Stomach (tissue), 9 donors: ENCODE measurements around the gene RHPN2. TPM values are rescaled to one million over a fixed set of nuclear protein-coding genes. Genes with fewer than 3 reads are reported as not detected.
"Not testable (repeated sequence)": the region's sequence is repeated elsewhere in the genome, so short reads cannot be mapped to it uniquely, and the experiment has no call there.

Experiments used
- DNase-seq, 2 donors: peaks; one replicate each; pipeline versions ENCODE4 v3.0.0 to v3.0.0-alpha.2; 2013 to 2019
- H3K27ac ChIP-seq, 5 donors: fragments of 200-600 bp in 4 of 5; sonication (generic) in 4 of 5; one replicate each; pipeline ENCODE4 v1.5.1; 2013 to 2019; ENCODE audit warnings: mild to moderate bottlenecking in 1 of 5, moderate library complexity in 1 of 5
- H3K27me3 ChIP-seq, 3 donors: fragments of 200-600 bp; sonication (generic); one replicate each; pipeline ENCODE4 v1.5.1; 2017 to 2019; ENCODE audit warnings: mixed run types in 1 of 3
- H3K36me3 ChIP-seq, 4 donors: fragments of 200-600 bp; sonication (generic); 1 replicate in 3 of 4; 2 replicates in 1 of 4; pipeline ENCODE4 v1.5.1; 2016 to 2019
- H3K4me1 ChIP-seq, 4 donors: fragments of 200-600 bp; sonication (generic); one replicate each; pipeline ENCODE4 v1.5.1; 2016 to 2019
- H3K4me3 ChIP-seq, 4 donors: fragments of 200-600 bp; sonication (generic) in 3 of 4; one replicate each; pipeline ENCODE4 v1.5.1; 2016 to 2019; ENCODE audit warnings: mild to moderate bottlenecking in 1 of 4
- H3K9me3 ChIP-seq, 4 donors: fragments of 200-600 bp; sonication (generic); one replicate each; pipeline ENCODE4 v1.5.1; 2016 to 2019
- CTCF ChIP-seq, 7 experiments: fragments of 450-650 bp in 4 of 7; fragments of 200-600 bp in 3 of 7; sonication (generic) in 3 of 7; IDR thresholded peaks; one replicate each; pipeline ENCODE4 v1.5.1; 2016 to 2019; ENCODE audit warnings: antibody characterized with exemption in 7 of 7, control low read depth in 2 of 7, mild to moderate bottlenecking in 1 of 7
- EP300 ChIP-seq: sonication (generic); formaldehyde crosslinking; IDR thresholded peaks from one replicate; pipeline ENCODE4 v1.6.1; 2017; ENCODE audit warnings: antibody characterized with exemption
- POLR2A ChIP-seq, 4 donors: fragments of 450-650 bp; IDR thresholded peaks; one replicate each; pipeline ENCODE4 v1.6.1; 2016; ENCODE audit warnings: antibody characterized with exemption in 4 of 4, control low read depth in 2 of 4, mild to moderate bottlenecking in 1 of 4, moderate library complexity in 1 of 4
- POLR2AphosphoS5 ChIP-seq, 3 donors: sonication (generic); formaldehyde crosslinking; IDR thresholded peaks; one replicate each; pipeline ENCODE4 v1.6.1; 2016; ENCODE audit warnings: antibody characterized with exemption in 3 of 3
- WGBS, 5 donors: extraction: QIAGEN DNeasy Blood & Tissue Kit in 3 of 5; methylation state at CpG; one replicate each; pipeline versions ENCODE4 v1.1.5 to v1.1.7; 2013 to 2018; 5-methylcytosine and 5-hydroxymethylcytosine counted together
- intact Hi-C: fragments of 100-400 bp; cut with DNase I; formaldehyde crosslinking; loops from one replicate; pipeline ENCODE4 v1.15.1; 2023; ENCODE audit warnings: low total_unique reads
- polyA plus RNA-seq, 3 donors: library from polyadenylated mRNA; stranded (reverse); fragments of 200-250 nt; gene quantifications; one replicate each; pipeline ENCODE4 v1.2.3, GENCODE V29; 2013
- total RNA-seq, 5 donors: library from RNA; depleted of rRNA; stranded (reverse); fragments of >200 nt; gene quantifications; one replicate each; pipeline versions ENCODE4 v1.1.0 to v1.2.3, GENCODE V29; 2014 to 2016
- donor health status: healthy with polysubstance abuse.
- donor health status: Bipolar disorder and iron deficiency.
- donor health status: healthy.

RHPN2 gene
- total and polyA plus RNA-seq, 8 donors: 2.4 to 73.5 (median 36.0) TPM

- DNase-seq: no peak
- WGBS, 5 donors: 95 to 97% (median 95%) methylated on average over 3 of the region's 3 CpGs
- Histone ChIP-seq H3K4me1 (peaks cover 24 to 64% (median 41%) of the 10 kb centered on the region in 4 donors), H3K4me3 (no peak overlapping the region), H3K27ac (peak overlapping the region; percentile 76 to 85 (median 80)), H3K36me3 (no peaks in the 10 kb centered on the region), H3K9me3 (no peaks in the 10 kb centered on the region), H3K27me3 (no peaks in the 10 kb centered on the region)
- TF ChIP-seq EP300 (no peak), POLR2A (IDR thresholded peaks at IDR 0.05) (no peak), CTCF (IDR thresholded peaks at IDR 0.05) (no peak)
- intact Hi-C loops: no loop called here
Observed at GRCh38 chr19:33050110-33050509, 14.6 kb downstream of the RHPN2 start.

- no peaks in the 10 kb centered on the region for H3K9me3 ChIP-seq
- peak; percentile 57 to 82 for DNase-seq
- peaks cover 24 to 54% (median 39%) of the 10 kb centered on the region in 4 donors for H3K4me1 ChIP-seq
- no peaks in the 10 kb centered on the region for H3K27me3 ChIP-seq
- TF ChIP-seq EP300: no peak
- TF ChIP-seq POLR2A (IDR thresholded peaks at IDR 0.05): no peak
- TF ChIP-seq POLR2AphosphoS5 (IDR thresholded peaks at IDR 0.05): peak in 2 of 3 donors; percentile 73 to 80
- no peak for TF ChIP-seq CTCF (IDR thresholded peaks at IDR 0.05)
- peak overlapping the region; percentile 76 to 85 (median 80) for H3K27ac ChIP-seq
- H3K4me3 ChIP-seq: no peak overlapping the region
- intact Hi-C loops: no loop called here
- WGBS, 5 donors: 21 to 44% (median 35%) methylated on average over 15 of the region's 15 CpGs
- H3K36me3 ChIP-seq: peaks cover 0 to 2% (median under 1%) of the 10 kb centered on the region in 4 donors
Observed at GRCh38 chr19:33048806-33049676, 15.6 kb downstream of the RHPN2 start.

- Histone ChIP-seq H3K4me3 (no peak overlapping the region), H3K27me3 (no peaks in the 10 kb centered on the region), H3K27ac (peak overlapping the region; percentile 58 to 85 (median 80)), H3K36me3 (peaks cover 0 to 14% (median 12%) of the 10 kb centered on the region in 4 donors), H3K9me3 (no peaks in the 10 kb centered on the region), H3K4me1 (peaks cover 22 to 47% (median 29%) of the 10 kb centered on the region in 4 donors)
- intact Hi-C loops: no loop called here
- DNase-seq: peak; percentile 83 to 95
- WGBS, 5 donors: 26 to 70% (median 40%) methylated on average over 8 of the region's 8 CpGs
- no peak for TF ChIP-seq POLR2A (IDR thresholded peaks at IDR 0.05)
- no peak for TF ChIP-seq EP300
- TF ChIP-seq POLR2AphosphoS5 (IDR thresholded peaks at IDR 0.05): peak in 2 of 3 donors; percentile 79 to 86
- TF ChIP-seq CTCF (IDR thresholded peaks at IDR 0.05): no peak
Observed at GRCh38 chr19:33047422-33047821, 17.3 kb downstream of the RHPN2 start.

GRCh38 chr19:33041828-33042160 is 22.9 kb downstream of the RHPN2 start:
- Histone ChIP-seq H3K27ac (peak overlapping the region; percentile 54 to 82 (median 78)), H3K36me3 (peaks cover 0 to 20% (median 12%) of the 10 kb centered on the region in 4 donors), H3K4me1 (peaks cover 0 to 39% (median 23%) of the 10 kb centered on the region in 4 donors)
- intact Hi-C loops, DNase-seq, H3K9me3 ChIP-seq, H3K4me3 ChIP-seq, H3K27me3 ChIP-seq: not testable (repeated sequence)
- 42 to 69% (median 62%) methylated on average over 3 of the region's 3 CpGs for WGBS, 5 donors
